SK-N-SH treated with all-trans-retinoic acid at 6 μM for 48 hours (cell line): ENCODE results near the gene TCF23.

Experiments used
- ATAC-seq: fragments of 200-7000 bp; cut with Tn5 transposase; 3 replicates; pipeline ENCODE4 v1.9.1; 2020; ENCODE audit warnings: mild to moderate bottlenecking, moderate library complexity
- ARNTL ChIP-seq: fragments of 450-650 bp; formaldehyde crosslinking; IDR thresholded peaks from 2 replicates; pipeline ENCODE4 v1.5.0; 2020; ENCODE audit warnings: low read depth, mild to moderate bottlenecking, moderate library complexity, borderline replicate concordance
- BACH2 ChIP-seq: fragments of 250-450 bp; sonication (Bioruptor Pico); IDR thresholded peaks from 2 replicates; pipeline ENCODE4 v1.9.0; 2021; ENCODE audit warnings: mild to moderate bottlenecking, borderline replicate concordance
- CREB5 ChIP-seq: fragments of 250-450 bp; sonication (Bioruptor Pico); IDR thresholded peaks from 2 replicates; pipeline ENCODE4 v1.5.1; 2020; ENCODE audit warnings: low read depth, mild to moderate bottlenecking, moderate library complexity
- CSRNP3 ChIP-seq: fragments of 250-450 bp; sonication (Bioruptor Pico); IDR thresholded peaks from 2 replicates; pipeline ENCODE4 v1.5.1; 2021; ENCODE audit warnings: mild to moderate bottlenecking, moderate library complexity
- ESRRG ChIP-seq: fragments of 250-450 bp; sonication (Bioruptor Pico); IDR thresholded peaks from 2 replicates; pipeline ENCODE4 v1.6.1; 2021; ENCODE audit warnings: mild to moderate bottlenecking
- GLIS3 ChIP-seq: fragments of 250-450 bp; sonication (Bioruptor Pico); IDR thresholded peaks from 2 replicates; pipeline ENCODE4 v1.5.0; 2020; ENCODE audit warnings: mild to moderate bottlenecking, moderate library complexity
- OSR1 ChIP-seq: fragments of 250-450 bp; sonication (Bioruptor Pico); IDR thresholded peaks from 2 replicates; pipeline ENCODE4 v1.8.0; 2022; ENCODE audit warnings: moderate library complexity, mild to moderate bottlenecking, inconsistent platforms
- PATZ1 ChIP-seq: fragments of 250-450 bp; sonication (Bioruptor Pico); IDR thresholded peaks from 2 replicates; pipeline ENCODE4 v1.8.0; 2020; ENCODE audit warnings: mild to moderate bottlenecking, moderate library complexity, borderline replicate concordance
- POU6F1 ChIP-seq: fragments of 250-450 bp; sonication (Bioruptor Pico); IDR thresholded peaks from 2 replicates; pipeline ENCODE4 v1.8.0; 2021; ENCODE audit warnings: low read depth, mild to moderate bottlenecking, moderate library complexity, borderline replicate concordance
- PPARA ChIP-seq: fragments of 250-450 bp; sonication (Bioruptor Pico); IDR thresholded peaks from 2 replicates; pipeline ENCODE4 v1.5.0; 2020; ENCODE audit warnings: mild to moderate bottlenecking, borderline replicate concordance
- SNAI2 ChIP-seq: fragments of 250-450 bp; sonication (Bioruptor Pico); IDR thresholded peaks from 2 replicates; pipeline ENCODE4 v1.5.0; 2020; ENCODE audit warnings: mild to moderate bottlenecking, moderate library complexity
- TCF4 ChIP-seq: fragments of 250-450 bp; sonication (Bioruptor Pico); IDR thresholded peaks from 2 replicates; pipeline ENCODE4 v1.8.0; 2021; ENCODE audit warnings: mild to moderate bottlenecking, moderate library complexity, borderline replicate concordance
- TOX ChIP-seq: fragments of 250-450 bp; sonication (Bioruptor Pico); IDR thresholded peaks from 2 replicates; pipeline ENCODE4 v1.8.0; 2021; ENCODE audit warnings: mild to moderate bottlenecking, moderate library complexity, borderline replicate concordance
- TSHZ2 ChIP-seq: fragments of 250-450 bp; sonication (Bioruptor Pico); IDR thresholded peaks from 2 replicates; pipeline ENCODE4 v1.5.0; 2020; ENCODE audit warnings: mild to moderate bottlenecking, moderate library complexity
- ZFP3 ChIP-seq: fragments of 250-450 bp; sonication (Bioruptor Pico); IDR thresholded peaks from 2 replicates; pipeline ENCODE4 v1.5.0; 2020; ENCODE audit warnings: mild to moderate bottlenecking, moderate library complexity
- ZFP30 ChIP-seq: fragments of 450-650 bp; formaldehyde crosslinking; IDR thresholded peaks from 2 replicates; pipeline ENCODE4 v1.5.0; 2022; ENCODE audit warnings: mild to moderate bottlenecking, moderate library complexity
- ZNF565 ChIP-seq: fragments of 450-650 bp; formaldehyde crosslinking; conservative IDR thresholded peaks from 2 replicates; pipeline ENCODE4 v1.5.0; 2020; ENCODE audit warnings: low read depth, mild to moderate bottlenecking, moderate library complexity
- ZNF70 ChIP-seq: fragments of 450-650 bp; formaldehyde crosslinking; IDR thresholded peaks from 2 replicates; pipeline ENCODE4 v1.5.0; 2020; ENCODE audit warnings: mild to moderate bottlenecking, moderate library complexity
- ZNF8 ChIP-seq: fragments of 450-650 bp; formaldehyde crosslinking; IDR thresholded peaks from 2 replicates; pipeline ENCODE4 v1.5.0; 2020; ENCODE audit warnings: mild to moderate bottlenecking, moderate library complexity

TCF23 gene

GRCh38 chr2:27152796-27153464 is 4.1 kb downstream of the TCF23 start:
- ATAC-seq = 0 out of 3 replicates have a peak, but pooled peaks have one; percentile 16
- TF ChIP-seq GLIS3 (CRISPR knock-in tag) (no peak), ZNF8 (no peak), PPARA (CRISPR knock-in tag) (no peak), CREB5 (CRISPR knock-in tag) (no peak), POU6F1 (no peak), ZFP3 (CRISPR knock-in tag) (no peak), OSR1 (CRISPR knock-in tag) (no peak), TOX (CRISPR knock-in tag) (no peak), ZNF70 (CRISPR knock-in tag) (no peak), SNAI2 (CRISPR knock-in tag) (no peak), ZFP30 (CRISPR knock-in tag) (no peak), TSHZ2 (CRISPR knock-in tag) (no peak), ZNF565 (CRISPR knock-in tag) (no peak)
- TF ChIP-seq, all 23 proteins: peak for 0

- no peak for ATAC-seq
- TF ChIP-seq CREB5 (CRISPR knock-in tag) (no peak), ARNTL (no peak), GLIS3 (CRISPR knock-in tag) (no peak), CSRNP3 (CRISPR knock-in tag) (no peak), ESRRG (CRISPR knock-in tag) (no peak), ZNF565 (CRISPR knock-in tag) (no peak), TCF4 (no peak), ZFP30 (CRISPR knock-in tag) (no peak), BACH2 (no peak)
Measured at GRCh38 chr2:27154488-27154887, 5.7 kb downstream of the TCF23 start.

- no peak for TF ChIP-seq ARNTL
- no peak for TF ChIP-seq PATZ1 (CRISPR knock-in tag)
- TF ChIP-seq ZFP30 (CRISPR knock-in tag) = no peak
- TF ChIP-seq CSRNP3 (CRISPR knock-in tag) = no peak
- TF ChIP-seq GLIS3 (CRISPR knock-in tag) = no peak
- TF ChIP-seq SNAI2 (CRISPR knock-in tag) = no peak
- no peak for TF ChIP-seq TCF4
- TF ChIP-seq ESRRG (CRISPR knock-in tag) = no peak
- TF ChIP-seq PPARA (CRISPR knock-in tag) = no peak
- TF ChIP-seq BACH2 = no peak
- TF ChIP-seq TSHZ2 (CRISPR knock-in tag) = no peak
- no peak for ATAC-seq
Measured at GRCh38 chr2:27155069-27155520, 6.3 kb downstream of the TCF23 start.
